Measurements from ENCODE around the gene CDH4.

Gene CDH4

GRCh38 chr20:61739832-61740118 is 487.7 kb downstream of the CDH4 start:
- POLR2A ChIA-PET (ENCODE audit: low non-redundant PET) = no interaction called here

DNA sequence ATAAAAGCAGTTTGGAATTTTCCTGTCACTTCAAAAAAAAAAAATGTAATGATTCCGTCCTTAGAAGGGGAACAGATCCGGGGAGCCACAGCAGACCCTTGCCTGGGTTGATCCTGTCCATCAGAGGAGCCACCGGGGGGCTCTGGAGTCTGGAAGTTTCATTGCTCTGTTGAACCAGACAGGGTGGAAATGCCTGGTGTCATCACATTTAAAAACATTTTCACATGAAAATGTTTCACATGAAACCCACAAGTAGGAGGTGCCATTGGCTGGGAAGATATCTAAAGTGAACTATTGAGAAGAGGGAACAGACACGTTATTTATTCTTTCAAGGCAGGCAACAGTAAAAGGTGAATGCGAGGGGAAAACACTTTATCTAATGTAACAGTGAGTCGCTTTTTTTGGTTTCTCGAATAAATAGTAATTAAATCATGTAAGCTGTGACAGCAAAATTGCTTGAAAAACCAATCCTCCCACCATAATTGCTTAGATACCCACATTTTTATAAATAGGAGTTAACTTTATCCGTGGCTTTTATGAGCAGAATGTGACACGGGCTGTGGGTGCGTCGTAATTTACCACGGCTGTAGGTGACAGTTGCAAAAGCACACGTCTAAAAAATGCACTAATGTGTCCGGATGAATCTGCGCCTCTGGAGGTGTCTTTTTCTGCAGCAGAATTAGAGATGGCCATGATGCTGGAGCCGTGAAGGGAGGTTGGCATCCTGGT is 490.2 kb downstream of the CDH4 start:
- POLR2A ChIA-PET (ENCODE audit: low non-redundant PET) = no interaction called here
- no peak for DNase-seq (ENCODE audit: low spot score)
- CTCF ChIA-PET = no interaction called here
- no peak overlapping the region for H3K27ac ChIP-seq
- no peak for TF ChIP-seq CTCF (conservative IDR thresholded peaks at IDR 0.05; ENCODE audit: low read depth)

More at GRCh38 chr20:61739832-61740118, 487.7 kb downstream of the CDH4 start:
- H3K27ac ChIP-seq = no peak overlapping the region
- DNase-seq (ENCODE audit: low spot score) = no peak
- CTCF ChIA-PET = no interaction called here
- no peak for TF ChIP-seq CTCF (conservative IDR thresholded peaks at IDR 0.05; ENCODE audit: low read depth)

- no peak for DNase-seq (ENCODE audit: low spot score)
- POLR2A ChIA-PET (ENCODE audit: low non-redundant PET) = no interaction called here
- no peak for TF ChIP-seq CTCF (conservative IDR thresholded peaks at IDR 0.05; ENCODE audit: low read depth)
- CTCF ChIA-PET = no interaction called here
- H3K27ac ChIP-seq = no peak overlapping the region
These were observed 491.5 kb downstream of the CDH4 start for GRCh38 chr20:61743606-61744005.

- POLR2A ChIA-PET (ENCODE audit: low non-redundant PET) = no interaction called here
- no peak for TF ChIP-seq CTCF (conservative IDR thresholded peaks at IDR 0.05; ENCODE audit: low read depth)
- no peak for DNase-seq (ENCODE audit: low spot score)
- CTCF ChIA-PET = interaction anchor here (0.6 kb wide), 1 partner anchor 1721 kb away, joined by 3 read pairs; no protein-coding TSS in a partner anchor
- H3K27ac ChIP-seq = no peak overlapping the region
These were observed 492.8 kb downstream of the CDH4 start for GRCh38 chr20:61744691-61745396.

DNA sequence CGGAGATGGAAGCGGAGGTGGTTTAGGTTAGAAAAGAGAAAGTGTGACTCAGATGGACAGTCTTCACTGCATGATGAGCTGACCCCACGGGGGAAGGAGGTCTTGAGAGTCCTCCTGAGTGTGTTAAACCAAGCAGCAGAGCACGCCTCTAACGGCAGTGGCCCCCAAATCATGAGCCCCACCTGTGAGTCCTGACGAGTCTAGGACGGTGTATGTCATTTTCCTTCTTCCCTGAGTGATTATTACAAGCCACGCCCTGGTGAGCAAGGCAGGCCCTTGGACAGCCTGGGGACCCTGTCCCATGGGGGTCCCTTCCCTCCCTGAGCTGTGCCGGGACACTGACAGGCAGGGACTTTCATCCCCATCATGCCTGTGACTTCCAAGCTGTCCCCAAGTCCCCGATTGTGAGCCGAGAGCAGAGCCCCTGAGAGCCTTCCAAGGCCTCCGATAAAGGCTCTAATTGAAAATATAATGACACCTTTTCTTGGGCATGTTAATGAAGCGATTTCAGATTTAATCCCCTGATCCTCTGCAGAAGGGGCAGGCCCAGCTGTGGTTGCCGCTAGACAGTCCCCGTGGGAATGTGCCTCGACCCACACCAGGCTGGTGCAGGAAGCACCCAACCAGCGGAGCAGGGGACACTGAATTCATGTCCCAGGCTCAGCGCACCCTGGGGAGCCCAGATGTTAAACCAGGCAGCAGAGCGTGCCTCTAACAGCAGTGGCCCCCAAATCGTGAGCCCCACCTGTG is 493.5 kb downstream of the CDH4 start:
- ChIA-PET CTCF (interaction anchor here (0.6 kb wide), 1 partner anchor 1722 kb away, joined by 3 read pairs; no protein-coding TSS in a partner anchor), POLR2A (ENCODE audit: low non-redundant PET) (no interaction called here)
- H3K27ac ChIP-seq = no peak overlapping the region
- no peak for DNase-seq (ENCODE audit: low spot score)
- no peak for TF ChIP-seq CTCF (conservative IDR thresholded peaks at IDR 0.05; ENCODE audit: low read depth)

GRCh38 chr20:61746147-61746646 is 494.1 kb downstream of the CDH4 start:
- ChIA-PET POLR2A (ENCODE audit: low non-redundant PET) (no interaction called here), CTCF (no interaction called here)

More at GRCh38 chr20:61746147-61746646, 494.1 kb downstream of the CDH4 start:
- no peak for TF ChIP-seq CTCF (conservative IDR thresholded peaks at IDR 0.05; ENCODE audit: low read depth)
- DNase-seq (ENCODE audit: low spot score) = no peak
- H3K27ac ChIP-seq = no peak overlapping the region
